Adrenal gland (tissue), 5 donors: ENCODE measurements around the gene CFAP251.

Source experiments
- CTCF ChIP-seq, 6 experiments: fragments of 450-650 bp in 4 of 6; fragments of 200-600 bp in 2 of 6; sonication (generic) in 1 of 6; IDR thresholded peaks; 1 replicate in 5 of 6; 2 replicates in 1 of 6; pipeline versions ENCODE4 v1.5.1 to v1.8.0; 2016 to 2021; ENCODE audit warnings: antibody characterized with exemption in 6 of 6, mild to moderate bottlenecking in 2 of 6, moderate library complexity in 1 of 6
- POLR2A ChIP-seq, 2 donors: fragments of 450-650 bp; IDR thresholded peaks; one replicate each; pipeline ENCODE4 v1.6.1; 2017; ENCODE audit warnings: antibody characterized with exemption in 2 of 2, mild to moderate bottlenecking in 2 of 2, moderate library complexity in 1 of 2
- donor health status: DM: no; HTN: no; CAD: no.

- TF ChIP-seq POLR2A (IDR thresholded peaks at IDR 0.05): no peak
- peak in 1 of 6 experiments; percentile 10 for TF ChIP-seq CTCF (IDR thresholded peaks at IDR 0.05)
Measured at GRCh38 chr12:122021193-122021821, 102.9 kb downstream of the CFAP251 start.
